ENCODE data around the gene TMEM179.
"Not testable (repeated sequence)": the region's sequence is repeated elsewhere in the genome, so short reads cannot be mapped to it uniquely, and the experiment has no call there.

Gene TMEM179

GRCh38 chr14:104637546-104638003 is 33.0 kb upstream of the TMEM179 start:
- no peak for DNase-seq

DNA sequence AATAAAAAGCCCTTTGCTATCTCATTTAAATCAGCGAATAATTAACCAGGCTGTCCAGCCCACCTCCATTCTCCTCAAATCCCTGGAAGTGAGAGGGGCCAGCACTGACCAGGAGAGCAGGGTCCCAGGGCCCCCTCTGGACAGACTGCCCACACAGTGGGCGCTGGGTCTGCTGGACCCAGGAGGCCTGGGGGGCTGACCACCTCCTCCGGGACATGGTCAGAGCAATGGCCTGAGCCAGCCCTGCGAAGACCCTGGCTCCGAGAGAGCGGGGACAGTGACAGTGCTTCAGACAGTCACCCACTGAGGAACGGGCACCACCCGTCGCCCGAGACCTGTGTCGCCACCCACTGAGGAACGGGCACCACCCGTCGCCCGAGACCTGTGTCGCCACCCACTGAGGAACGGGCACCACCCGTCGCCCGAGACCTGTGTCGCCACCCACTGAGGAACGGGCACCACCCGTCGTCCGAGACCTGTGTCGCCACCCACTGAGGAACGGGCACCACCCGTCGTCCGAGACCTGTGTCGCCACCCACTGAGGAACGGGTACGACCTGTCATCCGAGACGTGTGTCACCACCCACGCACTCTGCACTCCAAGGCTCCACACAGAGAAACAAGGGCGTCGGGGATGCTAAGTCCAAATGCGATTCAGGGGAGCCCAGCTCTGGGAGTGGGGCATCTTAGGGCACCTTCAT is 32.4 kb upstream of the TMEM179 start:
- DNase-seq: not testable (repeated sequence)

DNA sequence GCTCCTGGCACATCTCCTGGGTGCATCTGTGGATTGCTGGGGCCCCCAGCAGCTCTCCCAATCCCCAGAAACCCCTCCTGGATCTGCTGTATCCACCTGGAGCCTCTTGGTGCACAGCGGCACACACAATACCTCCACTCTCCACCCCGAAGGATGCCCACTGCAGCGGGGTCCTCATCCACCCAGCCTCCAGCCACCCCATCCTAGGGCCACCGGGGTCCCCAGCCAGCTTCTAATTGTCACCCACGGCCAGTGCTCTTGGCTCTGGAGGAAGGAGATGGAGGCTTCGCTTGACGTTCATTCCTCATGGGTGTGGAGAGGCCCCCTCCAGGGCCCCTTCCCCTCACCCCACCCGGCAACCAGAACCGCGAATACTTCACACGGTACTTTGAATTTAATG is 31.6 kb upstream of the TMEM179 start:
- no peak for DNase-seq

DNA sequence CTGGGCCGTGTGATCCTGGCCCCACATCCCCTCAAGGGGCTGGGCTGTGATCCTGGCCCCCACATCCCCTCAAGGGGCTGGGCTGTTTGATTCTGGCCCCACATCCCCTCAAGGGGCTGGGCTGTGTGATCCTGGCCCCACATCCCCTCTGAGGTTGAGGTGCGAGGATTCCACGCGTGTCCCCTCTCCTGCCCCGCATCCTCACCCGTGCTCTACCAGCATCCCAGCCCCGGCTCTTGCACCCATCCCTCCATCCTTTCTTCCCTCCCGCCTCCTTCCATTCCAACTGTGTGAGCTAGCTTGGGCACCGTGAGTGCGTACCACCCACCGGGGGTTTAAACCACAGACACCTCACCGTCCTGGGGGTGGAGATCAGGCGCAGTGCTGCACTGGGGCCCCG is 31.1 kb upstream of the TMEM179 start:
- no peak for DNase-seq

GRCh38 chr14:104634886-104635570 is 30.5 kb upstream of the TMEM179 start:
- no peak for DNase-seq

DNA sequence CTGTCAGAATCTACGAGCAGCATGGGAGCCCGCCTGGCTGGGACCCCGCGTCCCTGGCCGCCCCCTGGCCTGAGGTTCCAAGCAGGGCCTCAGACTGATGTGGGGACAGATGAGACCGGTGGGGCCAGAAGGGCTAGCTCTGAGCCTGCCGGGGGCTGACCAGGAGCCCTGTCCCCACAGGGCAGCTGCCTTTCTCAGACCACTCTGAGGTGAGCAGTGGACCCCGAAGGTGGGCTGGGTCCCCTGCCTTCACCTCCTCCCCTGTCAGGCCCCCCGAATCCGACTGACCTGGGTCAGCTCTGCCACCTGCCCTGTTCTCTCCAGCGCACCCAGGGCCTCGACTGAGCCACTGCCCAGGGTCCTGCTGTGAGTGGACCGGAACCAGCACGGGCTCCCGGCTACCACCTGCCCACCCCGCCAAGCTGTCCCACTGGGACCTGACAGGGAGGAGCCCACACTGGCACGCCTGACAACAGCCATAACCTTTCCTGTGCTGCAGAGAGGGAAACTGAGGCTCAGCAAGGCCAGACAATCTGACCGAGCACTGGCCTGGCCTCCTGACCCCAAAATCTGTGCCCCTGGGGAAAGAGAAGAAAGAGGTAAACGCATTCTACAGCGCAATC is 29.7 kb upstream of the TMEM179 start:
- no peak for DNase-seq

DNA sequence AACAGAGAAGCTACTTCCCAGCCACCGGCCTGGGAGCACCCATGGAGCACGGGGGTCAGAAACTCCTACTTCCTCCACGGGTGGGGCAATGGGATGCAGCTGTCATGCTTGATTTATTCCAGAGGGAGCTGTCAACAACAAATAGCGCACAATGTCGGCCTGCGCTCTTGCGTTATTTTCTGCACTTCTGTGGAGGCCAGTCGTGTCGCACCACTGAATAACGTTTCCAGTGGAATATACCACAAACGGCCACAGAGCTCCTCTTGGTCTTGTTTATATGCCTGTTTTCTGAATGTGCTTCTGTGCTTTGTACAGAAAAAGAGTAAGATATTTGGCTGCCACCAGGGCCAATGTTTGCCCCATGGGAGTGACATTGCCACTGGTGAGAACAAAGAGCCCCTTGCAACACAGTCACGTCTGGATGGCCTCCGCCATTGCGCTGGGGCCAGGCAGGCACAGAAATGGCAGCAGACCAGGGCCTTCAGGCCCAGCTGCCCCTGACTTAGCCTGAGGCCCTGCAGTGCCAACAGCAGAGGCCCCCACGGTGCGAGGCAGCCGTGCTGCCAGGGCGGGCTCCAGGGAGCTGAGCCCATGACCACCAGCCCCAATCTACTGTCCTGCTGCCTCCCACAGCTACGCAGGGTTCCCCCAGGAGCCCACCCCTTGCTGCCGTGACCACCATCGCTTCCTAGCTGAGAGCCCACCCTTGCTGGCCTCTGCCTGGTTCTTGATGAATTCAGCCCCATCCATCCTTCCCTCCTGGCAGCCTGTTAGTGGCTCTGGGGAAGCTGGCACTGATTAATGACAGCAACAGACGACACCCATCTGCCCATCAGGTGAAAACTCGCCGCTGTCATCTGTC is 28.9 kb upstream of the TMEM179 start:
- DNase-seq: no peak

DNA sequence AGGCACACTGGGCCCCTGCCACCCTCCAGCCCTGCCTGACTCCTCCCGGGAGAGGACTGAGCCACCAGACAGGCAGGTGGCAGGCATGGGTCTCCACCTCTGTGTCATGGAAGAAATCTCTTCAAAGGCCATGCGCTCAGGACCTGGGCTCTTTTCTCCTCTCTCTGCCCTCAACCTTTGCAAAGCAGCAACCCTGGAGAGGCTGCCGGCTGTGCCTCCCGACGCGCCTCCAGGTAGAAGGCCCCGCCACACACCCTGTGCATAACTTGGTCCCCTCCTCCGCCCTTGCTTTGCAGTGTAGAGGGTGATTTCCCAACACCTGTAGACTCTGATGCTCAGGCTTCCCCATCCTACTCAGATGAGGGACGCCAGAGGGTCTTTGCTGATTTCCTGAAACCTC is 28.2 kb upstream of the TMEM179 start:
- DNase-seq: no peak

DNA sequence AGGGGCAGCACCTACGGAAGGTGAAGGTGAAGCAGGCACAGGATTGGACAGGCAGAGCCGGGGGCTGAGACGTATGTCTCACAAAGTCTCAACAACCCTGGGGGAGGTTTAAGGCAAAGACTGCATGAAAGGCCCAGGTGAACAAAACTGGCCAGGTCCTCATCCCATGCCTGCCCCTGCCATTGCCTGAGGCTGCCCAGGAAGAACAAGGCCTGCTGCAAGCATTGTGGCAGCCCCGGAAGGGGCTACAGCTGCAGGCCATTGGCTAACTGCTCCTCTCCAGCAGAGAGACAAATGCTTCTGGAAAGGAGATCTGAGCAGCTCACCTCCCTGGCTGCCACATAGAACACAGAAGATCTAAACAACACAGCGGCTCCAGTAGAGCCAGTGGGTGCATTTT is 20.4 kb upstream of the TMEM179 start:
- no peak for DNase-seq

GRCh38 chr14:104614126-104614812 is 9.7 kb upstream of the TMEM179 start:
- DNase-seq: no peak

DNA sequence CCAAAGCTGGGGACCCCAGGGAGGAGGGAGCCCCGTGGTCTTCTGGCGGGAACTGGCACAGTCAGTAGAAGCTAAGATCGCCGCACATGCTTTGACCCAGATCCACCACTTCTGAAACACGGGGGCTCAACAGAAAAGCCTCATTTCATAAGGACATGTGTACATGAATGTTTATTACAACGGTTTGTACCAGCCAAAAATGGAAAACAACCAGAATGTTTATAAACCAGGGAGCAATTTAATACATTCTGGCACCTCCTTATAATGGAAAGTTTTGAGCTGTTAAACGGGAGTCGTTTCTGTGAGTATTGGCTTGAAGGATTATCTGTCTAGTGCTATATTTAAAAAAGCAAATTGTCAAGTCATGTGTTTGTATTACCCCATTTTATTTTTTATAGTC is 7.3 kb upstream of the TMEM179 start:
- DNase-seq: no peak

DNA sequence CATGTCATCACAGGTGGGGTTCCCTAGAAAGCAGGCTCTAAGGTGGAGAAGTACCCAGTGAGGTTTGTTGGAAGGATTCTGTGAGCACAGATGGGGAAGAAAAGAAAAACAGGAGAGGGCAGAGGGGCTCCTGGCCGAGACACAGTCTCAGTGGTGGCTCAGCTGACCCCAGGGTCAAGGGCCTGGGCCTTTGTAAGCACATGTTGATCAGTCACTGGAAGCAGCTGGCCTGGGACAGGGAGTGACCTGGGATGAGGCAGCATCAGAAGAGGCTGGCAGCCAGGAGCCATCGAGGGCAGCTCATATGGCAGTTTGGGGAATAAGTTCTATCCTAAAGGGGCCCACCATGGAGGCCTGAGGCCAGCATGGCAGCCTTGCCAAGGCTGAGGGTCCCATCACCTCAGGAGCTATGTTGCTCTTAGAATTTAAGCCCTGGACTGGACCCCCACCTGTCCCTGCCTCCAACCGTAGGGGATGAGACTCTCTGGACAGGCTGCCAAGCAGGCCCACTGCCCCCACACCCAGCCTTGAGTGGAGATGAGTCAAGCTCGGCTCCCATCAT is 6.3 kb upstream of the TMEM179 start:
- no peak for DNase-seq

GRCh38 chr14:104609666-104610065 is 5.1 kb upstream of the TMEM179 start:
- DNase-seq: no peak

GRCh38 chr14:104603711-104604401 is 716 bp downstream of the TMEM179 start:
- DNase-seq: no peak

DNA sequence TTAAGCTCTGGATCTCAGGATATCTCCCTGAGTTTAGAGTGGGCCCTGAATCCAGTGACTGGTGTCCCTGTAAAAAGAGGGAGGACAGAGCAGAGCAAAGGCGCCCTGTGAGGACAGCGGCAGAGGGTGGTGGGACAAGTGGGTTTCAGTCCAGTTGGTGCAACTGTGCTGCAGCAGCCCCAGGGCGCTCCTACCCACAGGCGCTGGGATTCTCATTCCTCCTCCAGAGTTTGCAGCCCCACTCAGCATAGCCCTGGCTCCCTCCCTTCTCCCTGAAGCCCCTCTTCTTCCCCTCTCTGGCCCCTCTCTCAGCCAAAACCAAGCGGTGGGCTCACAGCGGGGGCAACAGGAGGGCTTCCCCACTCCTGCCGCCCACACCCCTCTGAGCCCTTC is 1.6 kb downstream of the TMEM179 start:
- no peak for DNase-seq

DNA sequence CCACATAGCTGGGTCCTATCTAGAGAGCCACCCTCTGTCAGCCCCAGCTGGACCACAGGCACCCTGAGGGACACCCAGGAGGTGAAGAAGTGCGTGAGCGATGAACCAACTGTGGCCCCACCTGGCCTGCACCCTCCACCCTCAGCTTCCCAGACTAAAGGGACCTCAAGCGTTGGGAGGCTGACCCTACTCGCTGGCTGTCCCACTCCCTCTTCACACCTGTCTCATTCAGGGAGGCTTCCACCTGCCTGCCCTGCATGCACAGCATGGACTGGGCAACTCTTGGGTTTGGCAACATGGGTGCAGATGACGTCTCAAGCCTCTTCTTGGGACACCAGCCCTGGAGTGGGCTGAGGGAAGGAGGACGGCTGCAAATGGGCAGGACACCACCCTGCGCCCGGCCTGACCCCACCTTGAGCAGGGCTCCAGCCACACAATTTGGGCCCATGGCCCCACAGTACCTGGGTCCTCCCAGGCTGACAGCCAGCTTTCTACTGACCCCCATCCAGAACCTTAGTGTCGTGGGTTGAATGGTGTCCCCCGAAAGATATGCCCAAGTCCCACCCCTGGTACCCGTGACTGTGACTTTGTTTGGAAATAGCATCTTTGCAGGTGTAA is 2.1 kb downstream of the TMEM179 start:
- no peak for DNase-seq

GRCh38 chr14:104601786-104602185 is 2.8 kb downstream of the TMEM179 start:
- no peak for DNase-seq

GRCh38 chr14:104600805-104601204 is 3.8 kb downstream of the TMEM179 start:
- no peak for DNase-seq

DNA sequence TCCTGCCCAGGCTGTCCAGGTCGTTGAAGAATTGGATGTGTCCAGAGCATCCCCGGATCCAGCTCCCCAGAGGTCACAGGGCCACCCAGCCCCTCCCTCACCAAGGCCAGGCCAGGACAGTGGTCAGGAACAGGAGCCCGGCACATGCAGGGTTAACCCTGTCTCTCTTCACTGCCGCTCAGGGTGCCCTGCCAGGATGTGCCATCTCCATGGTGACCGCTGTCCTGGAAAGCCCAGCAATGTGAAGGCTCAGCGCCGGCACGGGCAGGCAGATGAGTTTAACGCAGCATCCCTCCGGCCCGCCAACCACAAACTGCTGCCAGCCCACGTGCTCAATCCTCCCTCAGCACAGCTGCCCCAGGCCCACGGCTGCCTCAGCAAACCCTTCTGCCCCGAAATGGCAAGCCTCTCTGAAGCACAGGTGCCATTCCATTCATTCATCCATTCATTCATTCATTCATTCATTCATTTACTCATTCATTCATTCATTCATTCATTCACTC is 4.4 kb downstream of the TMEM179 start:
- no peak for DNase-seq

GRCh38 chr14:104599446-104599845 is 5.1 kb downstream of the TMEM179 start:
- DNase-seq: no peak

DNA sequence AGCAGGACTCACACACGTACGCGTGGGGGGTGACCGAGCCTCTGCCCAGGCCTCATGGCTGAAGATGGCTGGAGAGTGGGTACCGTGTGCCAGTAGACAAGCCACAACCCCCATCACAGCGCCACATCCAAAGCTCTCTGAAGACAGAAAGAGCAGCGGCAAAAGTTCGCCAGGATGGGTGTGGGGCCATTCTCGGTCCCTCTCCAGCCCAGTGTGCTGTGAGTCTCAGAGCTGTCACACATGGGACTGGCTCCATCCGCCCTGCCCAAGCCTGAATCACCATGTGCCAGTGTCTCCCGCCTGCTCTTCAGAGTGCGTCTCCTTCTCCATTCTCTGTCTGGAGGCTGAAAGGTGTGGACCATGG is 5.7 kb downstream of the TMEM179 start:
- DNase-seq: no peak

Data from inflammatory macrophage (primary cell).